Measurements from ENCODE around the gene C4orf54. TPM values are rescaled to one million over a fixed set of nuclear protein-coding genes. Genes with fewer than 3 reads are reported as not detected.

Gene C4orf54
- total RNA-seq, result not detected

DNA sequence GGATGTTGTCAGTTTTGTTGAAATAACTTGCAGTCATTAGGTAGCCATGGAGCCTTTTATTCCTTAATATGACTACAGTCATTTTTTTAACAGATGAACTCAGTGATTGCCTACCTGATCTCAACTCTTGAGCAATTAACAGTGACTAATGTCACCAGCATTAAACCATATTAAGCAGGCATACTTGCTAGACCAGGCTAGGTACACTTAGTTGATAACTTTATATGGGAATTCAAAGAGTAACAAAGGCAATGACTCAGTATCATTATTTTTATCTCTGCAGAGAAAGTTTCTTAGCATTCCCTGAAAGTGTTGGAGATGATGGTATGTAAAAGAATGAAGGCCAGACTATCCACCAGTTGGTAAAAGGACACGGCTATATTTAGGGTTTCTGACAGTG, at the start of gene C4orf54:
Gene C4orf54 (minus strand): TSS at position 31 of the 400 bp plus-strand sequence. CDS start 3,180 bp downstream, outside the sequence.
- no peak within 1 kb of the TSS for H3K27ac Mint-ChIP-seq
- peaks cover 11% of the 10 kb centered on the region for H3K27me3 Mint-ChIP-seq
- ChIA-PET POLR2A (no interaction called here), CTCF (interaction anchor here (1.2 kb wide), 1 partner anchor 10 kb away, joined by 3 read pairs; no protein-coding TSS in a partner anchor)
- DNase-seq (no peak), ATAC-seq (no peak)
- no peaks in the 10 kb centered on the region for H3K36me3 Mint-ChIP-seq (ENCODE audit: low read depth)
- no peaks in the 10 kb centered on the region for H3K4me1 Mint-ChIP-seq
- intact Hi-C loops (cut with DNase I, micrococcal nuclease), result no loop called here
- H3K9me3 Mint-ChIP-seq (ENCODE audit: low read depth), result no peaks in the 10 kb centered on the region
- no peak within 1 kb of the TSS for H3K4me3 Mint-ChIP-seq

- no peaks in the 10 kb centered on the region for H3K9me3 Mint-ChIP-seq (ENCODE audit: low read depth)
These were observed 48.3 kb upstream of the C4orf54 start for GRCh38 chr4:99705891-99706290.

DNA sequence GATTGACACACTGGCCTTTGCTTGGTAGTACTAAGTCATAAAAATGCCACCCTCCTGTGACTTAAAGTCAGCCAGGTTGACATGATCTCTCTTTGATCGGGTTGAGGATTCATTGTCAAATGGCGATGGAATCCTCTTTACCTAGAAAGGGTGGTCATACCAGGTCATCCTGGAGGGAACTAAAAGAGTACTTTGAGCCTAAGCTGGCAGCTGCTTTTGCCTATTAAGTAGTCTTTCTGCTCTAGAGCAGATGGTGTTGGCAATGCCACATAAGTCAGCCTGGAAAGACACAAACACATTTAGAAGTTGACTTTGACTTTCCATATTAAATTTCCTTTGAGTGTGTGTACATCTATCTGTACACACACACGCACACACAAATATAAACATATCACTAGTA, 39.2 kb upstream of the C4orf54 start:
- no peak overlapping the region for H3K4me3 Mint-ChIP-seq
- no peak for DNase-seq
- no peak overlapping the region for H3K27ac Mint-ChIP-seq
- intact Hi-C loops (cut with DNase I, micrococcal nuclease), result no loop called here
- H3K36me3 Mint-ChIP-seq (ENCODE audit: low read depth), result no peaks in the 10 kb centered on the region
- POLR2A ChIA-PET, result no interaction called here
- H3K4me1 Mint-ChIP-seq, result no peaks in the 10 kb centered on the region
- peaks cover 32% of the 10 kb centered on the region for H3K27me3 Mint-ChIP-seq
- CTCF ChIA-PET, result no interaction called here
- no peak for ATAC-seq
- H3K9me3 Mint-ChIP-seq (ENCODE audit: low read depth), result peaks cover under 1% of the 10 kb centered on the region

More at GRCh38 chr4:99705891-99706290, 48.3 kb upstream of the C4orf54 start:
- Mint-ChIP-seq H3K4me3 (no peak overlapping the region), H3K36me3 (ENCODE audit: low read depth) (no peaks in the 10 kb centered on the region), H3K4me1 (peaks cover 2% of the 10 kb centered on the region), H3K27ac (no peak overlapping the region), H3K27me3 (peaks cover 38% of the 10 kb centered on the region)
- ChIA-PET POLR2A (no interaction called here), CTCF (no interaction called here)
- no peak for ATAC-seq
- intact Hi-C loops (cut with DNase I, micrococcal nuclease), result no loop called here
- no peak for DNase-seq

- intact Hi-C loops (cut with DNase I, micrococcal nuclease), result no loop called here
These were observed 35.5 kb upstream of the C4orf54 start for GRCh38 chr4:99693140-99693539.

GRCh38 chr4:99690990-99691389, 33.4 kb upstream of the C4orf54 start:
- DNase-seq, result no peak
- ChIA-PET CTCF (no interaction called here), POLR2A (no interaction called here)
- intact Hi-C loops (cut with DNase I, micrococcal nuclease), result no loop called here
- Mint-ChIP-seq H3K36me3 (ENCODE audit: low read depth) (no peaks in the 10 kb centered on the region), H3K4me1 (no peaks in the 10 kb centered on the region), H3K27me3 (peaks cover 10% of the 10 kb centered on the region), H3K27ac (no peak overlapping the region), H3K9me3 (ENCODE audit: low read depth) (peaks cover 17% of the 10 kb centered on the region), H3K4me3 (no peak overlapping the region)
- ATAC-seq, result no peak

More at GRCh38 chr4:99693140-99693539, 35.5 kb upstream of the C4orf54 start:
- ATAC-seq (no peak), DNase-seq (no peak)
- Mint-ChIP-seq H3K4me3 (no peak overlapping the region), H3K36me3 (ENCODE audit: low read depth) (no peaks in the 10 kb centered on the region), H3K4me1 (no peaks in the 10 kb centered on the region), H3K27ac (no peak overlapping the region), H3K9me3 (ENCODE audit: low read depth) (peaks cover 17% of the 10 kb centered on the region), H3K27me3 (peaks cover 15% of the 10 kb centered on the region)
- ChIA-PET POLR2A (no interaction called here), CTCF (interaction anchor here (1.5 kb wide), 1 partner anchor 115 kb away, joined by 3 read pairs; no protein-coding TSS in a partner anchor)

DNA sequence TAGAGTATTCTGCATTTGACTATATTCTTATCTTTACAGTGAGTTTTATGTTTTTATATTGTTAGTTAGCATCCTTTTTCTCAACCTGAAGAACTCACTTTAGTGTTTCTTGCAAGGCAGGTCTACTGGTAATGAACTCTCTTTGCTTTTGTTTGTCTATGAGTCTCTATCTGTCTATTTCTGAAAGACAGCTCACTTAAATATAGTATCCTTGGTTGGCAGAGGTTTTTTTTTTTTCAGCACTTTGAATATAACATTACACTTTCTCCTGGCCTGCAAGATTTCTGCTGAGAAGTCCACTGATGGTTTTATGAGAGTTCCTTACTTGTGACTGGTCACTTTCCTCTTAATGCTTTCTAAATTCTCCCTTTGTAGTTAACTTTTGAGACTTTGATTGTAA, 32.8 kb upstream of the C4orf54 start:
- POLR2A ChIA-PET, result no interaction called here
- H3K4me1 Mint-ChIP-seq, result no peaks in the 10 kb centered on the region

DNA sequence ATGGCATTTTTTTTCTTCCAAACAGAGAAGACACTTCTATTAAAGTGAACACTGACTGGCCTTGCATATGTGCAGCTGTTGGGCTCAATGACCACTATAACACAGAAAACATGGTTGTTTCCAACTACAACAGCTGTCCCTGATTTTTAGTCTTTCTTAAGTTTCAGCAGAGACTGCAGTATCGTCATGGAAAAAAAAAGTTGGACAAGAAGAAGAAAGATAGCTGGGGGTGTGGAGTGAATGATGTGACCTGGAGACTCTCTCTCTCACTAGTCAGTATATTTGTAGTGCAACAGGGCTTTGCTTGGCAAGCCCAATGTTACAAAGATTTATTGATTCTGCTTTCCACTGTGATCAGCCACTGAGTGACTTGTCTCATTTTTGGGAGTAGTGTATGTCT, 29.5 kb upstream of the C4orf54 start:
- no peak for DNase-seq
- no peak overlapping the region for H3K4me3 Mint-ChIP-seq
- peaks cover 8% of the 10 kb centered on the region for H3K27me3 Mint-ChIP-seq
- no peak overlapping the region for H3K27ac Mint-ChIP-seq
- H3K36me3 Mint-ChIP-seq (ENCODE audit: low read depth), result no peaks in the 10 kb centered on the region
- peaks cover 17% of the 10 kb centered on the region for H3K9me3 Mint-ChIP-seq (ENCODE audit: low read depth)
- POLR2A ChIA-PET, result interaction anchor here (0.7 kb wide), 1 partner anchor 50 kb away, joined by 3 read pairs; no protein-coding TSS in a partner anchor
- CTCF ChIA-PET, result no interaction called here
- intact Hi-C loops (cut with DNase I, micrococcal nuclease), result no loop called here
- no peaks in the 10 kb centered on the region for H3K4me1 Mint-ChIP-seq
- ATAC-seq, result no peak

More for the DNA sequence above, 32.8 kb upstream of the C4orf54 start:
- peaks cover 10% of the 10 kb centered on the region for H3K27me3 Mint-ChIP-seq
- no peaks in the 10 kb centered on the region for H3K36me3 Mint-ChIP-seq (ENCODE audit: low read depth)
- no peak for DNase-seq
- CTCF ChIA-PET, result no interaction called here
- H3K9me3 Mint-ChIP-seq (ENCODE audit: low read depth), result peaks cover 17% of the 10 kb centered on the region
- no peak for ATAC-seq
- intact Hi-C loops (cut with DNase I, micrococcal nuclease), result no loop called here
- H3K27ac Mint-ChIP-seq, result no peak overlapping the region
- no peak overlapping the region for H3K4me3 Mint-ChIP-seq

DNA sequence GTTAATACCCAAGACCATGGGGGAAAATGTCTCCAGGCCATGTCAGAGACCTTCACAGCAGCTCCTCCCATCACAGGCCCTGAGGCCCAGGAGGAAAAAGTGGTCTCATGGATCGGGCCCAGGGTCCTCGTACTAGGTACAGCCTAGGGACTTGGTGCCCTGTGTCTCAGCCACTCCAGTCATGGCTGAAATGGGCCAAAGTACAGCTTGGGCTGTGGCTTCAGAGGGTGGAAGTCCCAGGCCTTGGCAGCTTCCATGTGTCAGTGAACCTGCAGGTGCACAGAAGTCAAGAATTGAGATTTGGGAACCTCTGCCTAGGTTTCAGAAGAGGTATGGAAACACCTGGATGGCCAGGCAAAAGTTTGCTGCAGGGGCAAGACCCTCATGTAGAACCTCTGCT, 27.6 kb upstream of the C4orf54 start:
- intact Hi-C loops (cut with DNase I, micrococcal nuclease), result no loop called here
- Mint-ChIP-seq H3K4me3 (no peak overlapping the region), H3K27ac (no peak overlapping the region), H3K36me3 (ENCODE audit: low read depth) (no peaks in the 10 kb centered on the region), H3K4me1 (no peaks in the 10 kb centered on the region), H3K27me3 (peaks cover 9% of the 10 kb centered on the region), H3K9me3 (ENCODE audit: low read depth) (peaks cover 2% of the 10 kb centered on the region)
- ATAC-seq (no peak), DNase-seq (no peak)
- POLR2A ChIA-PET, result no interaction called here
- CTCF ChIA-PET, result interaction anchor here (1.1 kb wide), 1 partner anchor 10 kb away, joined by 4 read pairs; no protein-coding TSS in a partner anchor

- ATAC-seq, result no peak
- no peaks in the 10 kb centered on the region for H3K9me3 Mint-ChIP-seq (ENCODE audit: low read depth)
- peaks cover 9% of the 10 kb centered on the region for H3K27me3 Mint-ChIP-seq
- no peak overlapping the region for H3K27ac Mint-ChIP-seq
- ChIA-PET POLR2A (no interaction called here), CTCF (no interaction called here)
- no peak overlapping the region for H3K4me3 Mint-ChIP-seq
- DNase-seq, result no peak
- no peaks in the 10 kb centered on the region for H3K36me3 Mint-ChIP-seq (ENCODE audit: low read depth)
- intact Hi-C loops (cut with DNase I, micrococcal nuclease), result no loop called here
- H3K4me1 Mint-ChIP-seq, result no peaks in the 10 kb centered on the region
These were observed 26.3 kb upstream of the C4orf54 start for GRCh38 chr4:99683895-99684294.

DNA sequence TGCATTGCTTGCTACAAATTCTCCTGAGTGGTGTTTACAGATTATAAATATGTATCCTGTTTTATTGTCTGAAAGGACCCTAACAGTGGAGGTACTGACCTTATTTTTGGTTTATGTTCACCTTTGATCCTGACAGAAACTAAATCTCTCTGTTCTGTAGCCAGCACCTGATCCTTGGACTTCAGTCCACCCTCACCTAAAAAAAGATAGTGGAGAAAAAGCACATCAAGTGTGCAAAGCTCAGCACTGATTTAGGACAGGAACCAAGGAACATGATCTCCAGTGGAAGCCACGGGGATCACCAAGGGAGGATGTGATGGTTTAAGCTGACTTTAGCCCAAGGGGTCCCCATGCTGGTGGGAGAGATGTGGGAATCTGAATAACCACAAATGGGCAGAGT, 22.3 kb upstream of the C4orf54 start:
- Mint-ChIP-seq H3K36me3 (ENCODE audit: low read depth) (no peaks in the 10 kb centered on the region), H3K27ac (no peak overlapping the region), H3K4me3 (no peak overlapping the region), H3K9me3 (ENCODE audit: low read depth) (no peaks in the 10 kb centered on the region), H3K4me1 (peaks cover 6% of the 10 kb centered on the region), H3K27me3 (peaks cover 26% of the 10 kb centered on the region)
- ChIA-PET CTCF (no interaction called here), POLR2A (no interaction called here)
- ATAC-seq (no peak), DNase-seq (no peak)
- intact Hi-C loops (cut with DNase I, micrococcal nuclease), result no loop called here

- POLR2A ChIA-PET, result no interaction called here
These were observed 21.6 kb upstream of the C4orf54 start for GRCh38 chr4:99679204-99679603.

DNA sequence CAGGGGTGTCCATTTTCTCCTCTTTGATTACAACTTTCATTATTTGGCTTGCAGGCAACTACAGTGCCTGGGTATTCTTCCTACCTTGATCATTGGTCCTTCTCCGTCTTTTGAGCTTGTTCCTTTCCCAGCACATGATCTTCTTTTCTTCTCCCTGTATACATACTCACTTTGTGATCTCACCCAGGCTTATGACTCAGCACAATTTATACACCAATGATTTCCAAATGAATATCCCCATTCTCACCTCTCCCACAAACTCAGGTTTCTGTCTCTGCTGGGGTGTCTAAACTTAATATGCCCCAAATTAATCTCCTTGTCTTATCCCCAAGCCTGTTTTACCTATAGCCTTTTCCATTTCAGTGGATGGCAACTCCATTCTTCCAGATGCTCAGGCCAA, 19.5 kb upstream of the C4orf54 start:
- intact Hi-C loops (cut with DNase I, micrococcal nuclease), result no loop called here
- Mint-ChIP-seq H3K4me3 (no peak overlapping the region), H3K4me1 (peaks cover 6% of the 10 kb centered on the region), H3K36me3 (ENCODE audit: low read depth) (no peaks in the 10 kb centered on the region), H3K27me3 (peaks cover 24% of the 10 kb centered on the region), H3K9me3 (ENCODE audit: low read depth) (peaks cover 14% of the 10 kb centered on the region), H3K27ac (no peak overlapping the region)
- ATAC-seq, result no peak
- POLR2A ChIA-PET, result no interaction called here
- CTCF ChIA-PET, result interaction anchor here (0.6 kb wide), 1 partner anchor 1306 kb away, joined by 3 read pairs; no protein-coding TSS in a partner anchor
- no peak for DNase-seq

More at GRCh38 chr4:99679204-99679603, 21.6 kb upstream of the C4orf54 start:
- intact Hi-C loops (cut with DNase I, micrococcal nuclease), result no loop called here
- no peaks in the 10 kb centered on the region for H3K9me3 Mint-ChIP-seq (ENCODE audit: low read depth)
- ATAC-seq, result no peak
- H3K4me1 Mint-ChIP-seq, result peaks cover 6% of the 10 kb centered on the region
- no peak overlapping the region for H3K4me3 Mint-ChIP-seq
- CTCF ChIA-PET, result no interaction called here
- DNase-seq, result no peak
- H3K27ac Mint-ChIP-seq, result no peak overlapping the region
- no peaks in the 10 kb centered on the region for H3K36me3 Mint-ChIP-seq (ENCODE audit: low read depth)
- H3K27me3 Mint-ChIP-seq, result peaks cover 28% of the 10 kb centered on the region

Measured in activated CD4-positive, alpha-beta T cell treated with anti-CD3 and anti-CD28 coated beads for 36 hours (primary cell).